Muscle of leg (tissue), 16 donors: ENCODE results near the gene PECR. TPM values are rescaled to one million over a fixed set of nuclear protein-coding genes. Genes with fewer than 3 reads are reported as not detected.

Experiments
- DNase-seq: peaks from one replicate; pipeline ENCODE4 v3.0.0; 2013
- H3K27ac ChIP-seq: one replicate; pipeline ENCODE4 v1.5.1; 2013; ENCODE audit warnings: mild to moderate bottlenecking, low read length, control low read depth
- H3K27me3 ChIP-seq: one replicate; pipeline ENCODE4 v1.6.1; 2013; ENCODE audit warnings: low read length; ENCODE audit not compliant: control insufficient read depth, insufficient read depth
- H3K36me3 ChIP-seq: one replicate; pipeline ENCODE4 v1.6.1; 2013; ENCODE audit warnings: low read length; ENCODE audit not compliant: control insufficient read depth, insufficient read depth
- H3K4me1 ChIP-seq: one replicate; pipeline ENCODE4 v1.6.1; 2013; ENCODE audit warnings: low read length; ENCODE audit not compliant: control insufficient read depth, insufficient read depth
- H3K4me3 ChIP-seq: one replicate; pipeline ENCODE4 v1.5.1; 2013; ENCODE audit warnings: low read length, control low read depth
- H3K9me3 ChIP-seq: replicated peaks from 2 replicates; pipeline ENCODE4 v1.6.1; 2013; ENCODE audit warnings: low read depth, low read length; ENCODE audit not compliant: control insufficient read depth
- WGBS: methylation state at CpG from one replicate; pipeline ENCODE4 v1.1.5; 2013; ENCODE audit warnings: missing lambda C conversion rate; ENCODE audit not compliant: insufficient coverage; 5-methylcytosine and 5-hydroxymethylcytosine counted together
- long read RNA-seq, 11 donors: transcript quantifications; one replicate each; lab custom pipeline, GENCODE V29; 2026
- polyA plus RNA-seq, 8 donors: library from polyadenylated mRNA; unstranded; fragments of 120-200 nt; gene quantifications; one replicate each; pipeline versions ENCODE4 v1.2.1 to v1.2.3, GENCODE V29; 2013; ENCODE audit warnings: inconsistent platforms in 1 of 8, low replicate concordance in 1 of 8; ENCODE audit not compliant: insufficient read length in 8 of 8, insufficient read depth in 1 of 8
- total RNA-seq: library from RNA; stranded (reverse); fragments of 120-200 nt; gene quantifications from one replicate; pipeline ENCODE4 v1.2.4, GENCODE V29; 2013

PECR gene
- total RNA-seq (8.9 TPM), polyA plus RNA-seq (1 to 10 TPM; 6.5 to 9.5 (median 7.5) TPM)
- long read RNA-seq, donor 1, partial matches to known transcripts: 0 of 2 reads
- long read RNA-seq, donor 1, other reads (novel, unspliced or antisense): 0 of 2 reads
- long read RNA-seq, donor 2: 0 reads
- long read RNA-seq, donor 3, partial matches to known transcripts: 0 of 4 reads
- long read RNA-seq, donor 3, other reads (novel, unspliced or antisense): 0 of 4 reads
- long read RNA-seq, donor 4, partial matches to known transcripts: 0 of 2 reads
- long read RNA-seq, donor 4, other reads (novel, unspliced or antisense): 0 of 2 reads
- long read RNA-seq, donor 5, transcript PECR-201 (8 exons, 1,853 nt): major isoform, 7 of 8 reads
- long read RNA-seq, donor 5, partial matches to known transcripts: 0 of 8 reads
- long read RNA-seq, donor 5, other reads (novel, unspliced or antisense): 0 of 8 reads
- long read RNA-seq, donor 6, transcript PECR-201 (8 exons, 1,853 nt): major isoform, 5 of 6 reads
- long read RNA-seq, donor 6, partial matches to known transcripts: 0 of 6 reads
- long read RNA-seq, donor 6, other reads (novel, unspliced or antisense): 0 of 6 reads
- long read RNA-seq, donor 7, partial matches to known transcripts: 0 of 2 reads
- long read RNA-seq, donor 7, other reads (novel, unspliced or antisense): 0 of 2 reads
- long read RNA-seq, donor 8, partial matches to known transcripts: 0 of 2 reads
- long read RNA-seq, donor 8, other reads (novel, unspliced or antisense): 0 of 2 reads
- long read RNA-seq, donor 9, partial matches to known transcripts: 0 of 3 reads
- long read RNA-seq, donor 9, other reads (novel, unspliced or antisense): 0 of 3 reads
- long read RNA-seq, donor 10, partial matches to known transcripts: 0 of 4 reads
- long read RNA-seq, donor 10, other reads (novel, unspliced or antisense): 0 of 4 reads
- long read RNA-seq, donor 11, partial matches to known transcripts: 0 of 2 reads
- long read RNA-seq, donor 11, other reads (novel, unspliced or antisense): 0 of 2 reads

DNA sequence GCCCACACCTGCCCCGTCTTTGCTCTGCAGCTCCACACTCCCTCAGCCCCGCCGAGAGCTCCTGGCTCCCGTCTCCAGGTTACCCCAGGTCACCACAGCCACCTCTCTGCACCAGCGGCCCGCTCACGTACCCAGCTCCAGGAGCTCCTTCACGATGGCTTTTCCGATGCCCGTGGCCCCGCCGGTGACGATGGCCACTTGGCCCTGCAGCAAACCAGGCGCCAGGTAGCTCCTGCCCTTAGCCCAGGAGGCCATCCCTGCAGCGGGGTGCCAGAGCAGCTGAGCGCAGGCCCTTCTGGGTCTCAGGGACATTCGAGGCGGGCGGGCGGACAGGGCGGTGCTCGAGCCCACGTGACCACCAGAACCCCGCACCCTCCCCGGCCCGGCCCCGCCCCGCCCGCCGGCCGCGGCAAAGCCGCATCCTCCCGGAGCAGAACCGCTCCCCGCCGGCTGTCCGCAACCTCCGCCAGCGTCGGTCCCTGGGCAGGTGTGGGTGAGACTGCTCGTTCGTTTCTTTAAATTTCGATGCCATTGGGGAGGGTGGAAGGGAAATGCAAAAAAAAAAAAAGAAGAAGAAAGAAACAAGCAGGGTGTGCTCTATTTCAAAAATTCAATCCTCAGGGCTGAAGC, at the start of gene PECR, which contains the start of gene TMEM169:
Gene PECR, minus strand, starts transcription at position 323 of the 630 bp plus-strand sequence. Its CDS starts 68 bp downstream, at position 255.
Gene TMEM169, plus strand, starts transcription at position 433 of the 630 bp plus-strand sequence. CDS start 14,045 bp downstream, outside the sequence.
- 1% methylated on average over 33 of the region's 44 CpGs for WGBS

GRCh38 chr2:216130346-216130971, 48.9 kb upstream of the PECR start:
- H3K27ac ChIP-seq: no peak overlapping the region
- WGBS: 60% methylated on average over 1 of the region's 6 CpGs
- H3K9me3 ChIP-seq: no peaks in the 10 kb centered on the region
- H3K27me3 ChIP-seq: no peaks in the 10 kb centered on the region
- H3K4me1 ChIP-seq: no peaks in the 10 kb centered on the region
- H3K36me3 ChIP-seq: peaks cover 55% of the 10 kb centered on the region
- DNase-seq: no peak
- H3K4me3 ChIP-seq: no peak overlapping the region

More for the DNA sequence above, at the start of gene PECR, which contains the start of gene TMEM169:
- H3K4me3 ChIP-seq: peak within 1 kb of the TSS; percentile 82
- DNase-seq: peak; percentile 78
- H3K27me3 ChIP-seq: peaks cover 2% of the 10 kb centered on the region
- peaks cover 34% of the 10 kb centered on the region for H3K4me1 ChIP-seq
- H3K36me3 ChIP-seq: no peaks in the 10 kb centered on the region
- no peaks in the 10 kb centered on the region for H3K9me3 ChIP-seq
- H3K27ac ChIP-seq: peak within 1 kb of the TSS; percentile 70

- no peaks in the 10 kb centered on the region for H3K4me1 ChIP-seq
- H3K36me3 ChIP-seq: peaks cover 52% of the 10 kb centered on the region
- WGBS: 100% methylated on average over 1 of the region's 5 CpGs
- DNase-seq: no peak
- H3K27ac ChIP-seq: no peak overlapping the region
- no peaks in the 10 kb centered on the region for H3K27me3 ChIP-seq
- no peak overlapping the region for H3K4me3 ChIP-seq
- H3K9me3 ChIP-seq: no peaks in the 10 kb centered on the region
Measured at GRCh38 chr2:216126943-216127342, 45.3 kb upstream of the PECR start.

GRCh38 chr2:216121255-216121654, 39.6 kb upstream of the PECR start:
- WGBS: 83% methylated on average over 1 of the region's 3 CpGs
- Histone ChIP-seq H3K9me3 (no peaks in the 10 kb centered on the region), H3K27ac (no peak overlapping the region), H3K4me1 (no peaks in the 10 kb centered on the region), H3K4me3 (no peak overlapping the region), H3K27me3 (no peaks in the 10 kb centered on the region), H3K36me3 (peaks cover 69% of the 10 kb centered on the region)
- no peak for DNase-seq

DNA sequence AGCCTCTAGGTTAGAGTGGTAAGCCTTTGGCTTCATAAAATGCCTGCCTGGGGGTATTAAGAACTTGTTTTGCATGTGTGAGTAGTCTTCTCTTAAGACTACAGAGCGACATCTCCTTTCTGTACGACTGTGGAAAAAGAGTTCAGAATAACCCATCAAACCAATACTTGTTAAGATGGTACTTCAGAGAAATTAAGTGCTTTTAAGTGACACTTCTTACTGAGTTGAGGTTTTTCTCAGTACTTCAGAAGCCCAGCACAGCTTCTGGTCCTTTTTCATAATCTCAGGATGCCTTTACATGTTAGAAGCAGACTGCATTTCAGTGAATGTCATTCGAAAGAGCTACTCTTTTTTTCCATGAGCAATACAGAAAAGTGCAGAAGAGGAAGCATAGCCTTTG, 38.4 kb upstream of the PECR start:
- no peak overlapping the region for H3K4me3 ChIP-seq
- no peaks in the 10 kb centered on the region for H3K27me3 ChIP-seq
- peaks cover 62% of the 10 kb centered on the region for H3K36me3 ChIP-seq
- peaks cover 4% of the 10 kb centered on the region for H3K4me1 ChIP-seq
- DNase-seq: no peak
- no peaks in the 10 kb centered on the region for H3K9me3 ChIP-seq
- no peak overlapping the region for H3K27ac ChIP-seq
- WGBS: no CpG with 5 or more reads among the region's 3 CpGs

DNA sequence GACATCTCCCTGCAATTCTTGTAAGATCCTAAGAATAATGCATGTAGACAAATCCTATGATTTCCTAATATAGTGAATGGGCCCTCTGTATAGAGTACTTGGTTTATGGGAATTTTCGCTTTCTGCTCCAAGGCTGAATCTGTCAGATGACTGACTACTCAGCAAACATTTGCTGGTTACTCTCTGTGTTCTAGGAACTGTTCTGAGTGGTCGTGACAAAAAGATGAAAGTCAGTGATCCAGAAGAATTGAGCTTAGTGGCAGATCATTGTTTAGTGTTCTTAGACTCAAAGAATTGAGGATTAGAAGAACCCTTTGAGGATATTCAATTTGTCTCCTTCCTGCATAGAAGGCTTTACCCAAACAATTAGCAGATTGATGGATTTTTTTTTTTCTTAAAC, 37.5 kb upstream of the PECR start:
- DNase-seq: no peak
- Histone ChIP-seq H3K36me3 (peaks cover 61% of the 10 kb centered on the region), H3K9me3 (no peaks in the 10 kb centered on the region), H3K4me1 (peaks cover 8% of the 10 kb centered on the region), H3K4me3 (no peak overlapping the region), H3K27me3 (no peaks in the 10 kb centered on the region), H3K27ac (no peak overlapping the region)
- 92% methylated on average over 2 of the region's 2 CpGs for WGBS

- H3K27me3 ChIP-seq: no peaks in the 10 kb centered on the region
- peaks cover 60% of the 10 kb centered on the region for H3K36me3 ChIP-seq
- H3K9me3 ChIP-seq: no peaks in the 10 kb centered on the region
- WGBS: no CpG with 5 or more reads among the region's 1 CpG
- DNase-seq: no peak
- H3K4me3 ChIP-seq: no peak overlapping the region
- no peak overlapping the region for H3K27ac ChIP-seq
- H3K4me1 ChIP-seq: peaks cover 8% of the 10 kb centered on the region
Measured at GRCh38 chr2:216118474-216118873, 36.9 kb upstream of the PECR start.

DNA sequence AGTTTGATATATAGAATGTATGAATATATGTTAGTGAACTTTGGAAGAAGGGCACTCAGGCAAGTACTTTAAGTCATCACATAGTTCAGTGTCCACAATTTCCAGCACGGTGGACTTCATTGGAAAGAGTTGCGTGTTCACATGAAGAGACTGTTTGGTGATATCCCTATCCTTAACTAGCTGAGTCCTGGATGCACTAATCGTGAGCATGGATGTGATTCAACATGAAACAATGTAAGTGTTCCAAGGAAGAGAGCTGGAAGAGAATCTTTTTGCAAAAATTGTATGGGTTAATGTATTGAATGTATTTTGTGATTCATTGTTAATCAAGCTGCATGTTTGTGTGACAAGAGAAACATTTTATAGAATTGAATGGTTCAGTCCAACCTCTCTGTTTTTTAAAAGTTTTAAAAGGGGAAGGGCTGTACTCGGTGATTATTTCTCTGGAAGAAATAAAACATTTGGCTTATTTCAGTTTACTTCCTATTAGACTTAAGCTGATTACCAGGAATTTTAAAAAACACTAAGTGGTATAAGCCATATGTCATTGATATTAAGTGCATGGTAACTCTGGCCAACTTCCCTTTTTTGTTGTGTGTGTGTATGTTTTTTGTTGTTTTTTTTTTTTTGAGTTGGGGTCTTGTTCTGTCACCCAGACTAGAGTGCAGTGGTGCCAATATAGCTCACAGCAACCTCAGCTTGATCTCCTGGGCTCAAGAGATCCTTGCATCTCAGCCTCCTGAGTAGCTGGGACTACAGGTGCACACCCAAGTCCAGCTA, 36.1 kb upstream of the PECR start:
- WGBS: 80% methylated on average over 1 of the region's 4 CpGs
- Histone ChIP-seq H3K27me3 (no peaks in the 10 kb centered on the region), H3K4me1 (peaks cover 8% of the 10 kb centered on the region), H3K27ac (no peak overlapping the region), H3K9me3 (no peaks in the 10 kb centered on the region), H3K4me3 (no peak overlapping the region), H3K36me3 (peaks cover 61% of the 10 kb centered on the region)
- no peak for DNase-seq

- peaks cover 64% of the 10 kb centered on the region for H3K36me3 ChIP-seq
- DNase-seq: no peak
- no peaks in the 10 kb centered on the region for H3K27me3 ChIP-seq
- H3K4me3 ChIP-seq: no peak overlapping the region
- WGBS: no CpG with 5 or more reads among the region's 1 CpG
- no peak overlapping the region for H3K27ac ChIP-seq
- H3K9me3 ChIP-seq: no peaks in the 10 kb centered on the region
- peaks cover 8% of the 10 kb centered on the region for H3K4me1 ChIP-seq
Measured at GRCh38 chr2:216116418-216116817, 34.8 kb upstream of the PECR start.
